GM13976 (cell line): ENCODE data around the gene ATG4D.
"Not testable (repeated sequence)": the region's sequence is repeated elsewhere in the genome, so short reads cannot be mapped to it uniquely, and the experiment has no call there.

Source experiments
- DNase-seq: peaks from one replicate; pipeline ENCODE4 v3.0.0; 2012; ENCODE audit warnings: low spot score
- in situ Hi-C: fragments of 300-500 bp; cut with MboI; formaldehyde crosslinking; loops from one replicate; pipeline ENCODE4 v1.12.0; 2022; ENCODE audit warnings: low sequenced_read_pairs, mixed read lengths, inconsistent platforms; ENCODE audit not compliant: unreplicated experiment
- TF ChIP-seq, protein P1 (sequence below): IDR thresholded peaks from 2 replicates; pipeline ENCODE4 v1.5.1; 2012; ENCODE audit warnings: borderline replicate concordance, mild to moderate bottlenecking; ENCODE audit not compliant: insufficient read depth; ENCODE audit errors: extremely low read depth, missing control alignments, control extremely low read depth

Gene ATG4D

DNA sequence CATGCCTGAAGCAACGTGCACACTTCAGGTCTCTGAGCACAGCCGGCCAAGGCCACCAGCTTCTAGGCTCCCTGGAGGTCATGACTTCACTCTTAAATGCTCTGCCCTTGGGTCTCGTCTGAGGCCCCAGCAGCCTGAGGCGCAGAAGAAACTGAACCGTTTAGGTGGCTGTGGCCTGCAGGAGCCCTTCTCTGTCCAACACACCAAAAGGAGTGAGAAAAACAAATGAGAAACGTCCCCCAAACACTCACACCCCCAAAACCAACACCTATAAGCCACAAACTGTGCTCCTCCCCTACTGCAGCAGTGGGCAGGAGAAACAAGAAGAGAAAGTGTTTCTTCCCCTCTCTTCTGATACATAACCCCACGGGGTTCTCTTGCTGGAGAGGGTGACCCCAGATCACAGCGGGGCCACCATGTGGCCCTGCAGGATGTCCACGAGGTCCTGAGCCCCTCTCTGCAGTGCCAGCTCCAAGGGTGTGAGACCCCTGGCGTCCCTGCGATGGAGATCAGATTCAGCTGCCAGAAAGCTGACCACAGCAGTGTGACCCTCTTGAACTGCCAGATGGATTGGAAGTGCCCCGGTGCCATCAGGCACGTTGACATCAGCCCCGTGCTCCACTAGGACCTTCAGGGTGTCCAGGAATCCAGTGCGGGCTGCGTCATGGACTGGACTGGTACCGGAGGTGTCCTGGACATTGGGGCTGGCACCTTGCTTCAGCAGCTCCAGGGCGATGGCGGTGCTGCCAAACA is 23.1 kb downstream of the ATG4D start:
- TF ChIP-seq, protein P1, sequence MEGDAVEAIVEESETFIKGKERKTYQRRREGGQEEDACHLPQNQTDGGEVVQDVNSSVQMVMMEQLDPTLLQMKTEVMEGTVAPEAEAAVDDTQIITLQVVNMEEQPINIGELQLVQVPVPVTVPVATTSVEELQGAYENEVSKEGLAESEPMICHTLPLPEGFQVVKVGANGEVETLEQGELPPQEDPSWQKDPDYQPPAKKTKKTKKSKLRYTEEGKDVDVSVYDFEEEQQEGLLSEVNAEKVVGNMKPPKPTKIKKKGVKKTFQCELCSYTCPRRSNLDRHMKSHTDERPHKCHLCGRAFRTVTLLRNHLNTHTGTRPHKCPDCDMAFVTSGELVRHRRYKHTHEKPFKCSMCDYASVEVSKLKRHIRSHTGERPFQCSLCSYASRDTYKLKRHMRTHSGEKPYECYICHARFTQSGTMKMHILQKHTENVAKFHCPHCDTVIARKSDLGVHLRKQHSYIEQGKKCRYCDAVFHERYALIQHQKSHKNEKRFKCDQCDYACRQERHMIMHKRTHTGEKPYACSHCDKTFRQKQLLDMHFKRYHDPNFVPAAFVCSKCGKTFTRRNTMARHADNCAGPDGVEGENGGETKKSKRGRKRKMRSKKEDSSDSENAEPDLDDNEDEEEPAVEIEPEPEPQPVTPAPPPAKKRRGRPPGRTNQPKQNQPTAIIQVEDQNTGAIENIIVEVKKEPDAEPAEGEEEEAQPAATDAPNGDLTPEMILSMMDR = no peak
- DNase-seq = peak; percentile 73
- in situ Hi-C loops = no loop called here

DNA sequence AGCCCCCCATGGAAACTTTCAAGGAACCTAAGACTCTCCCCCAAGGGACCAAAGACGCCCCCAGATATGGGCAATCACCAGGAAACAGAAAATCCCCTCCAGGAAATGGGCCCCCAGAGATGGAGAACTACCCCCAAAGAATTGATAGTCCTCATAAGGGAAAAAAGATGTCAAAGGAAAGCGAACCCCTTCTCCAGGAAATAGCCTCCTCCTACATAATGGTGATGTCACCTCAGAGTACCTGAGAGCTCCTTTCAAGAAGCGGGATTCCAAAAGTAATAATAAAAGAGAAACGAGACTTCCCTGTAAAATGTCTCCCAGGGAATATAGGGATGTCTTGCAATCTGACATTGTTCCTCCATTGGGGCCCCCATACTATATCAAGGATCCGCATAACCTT is 24.0 kb downstream of the ATG4D start:
- TF ChIP-seq, protein P1 = no peak
- no peak for DNase-seq
- in situ Hi-C loops = no loop called here

DNA sequence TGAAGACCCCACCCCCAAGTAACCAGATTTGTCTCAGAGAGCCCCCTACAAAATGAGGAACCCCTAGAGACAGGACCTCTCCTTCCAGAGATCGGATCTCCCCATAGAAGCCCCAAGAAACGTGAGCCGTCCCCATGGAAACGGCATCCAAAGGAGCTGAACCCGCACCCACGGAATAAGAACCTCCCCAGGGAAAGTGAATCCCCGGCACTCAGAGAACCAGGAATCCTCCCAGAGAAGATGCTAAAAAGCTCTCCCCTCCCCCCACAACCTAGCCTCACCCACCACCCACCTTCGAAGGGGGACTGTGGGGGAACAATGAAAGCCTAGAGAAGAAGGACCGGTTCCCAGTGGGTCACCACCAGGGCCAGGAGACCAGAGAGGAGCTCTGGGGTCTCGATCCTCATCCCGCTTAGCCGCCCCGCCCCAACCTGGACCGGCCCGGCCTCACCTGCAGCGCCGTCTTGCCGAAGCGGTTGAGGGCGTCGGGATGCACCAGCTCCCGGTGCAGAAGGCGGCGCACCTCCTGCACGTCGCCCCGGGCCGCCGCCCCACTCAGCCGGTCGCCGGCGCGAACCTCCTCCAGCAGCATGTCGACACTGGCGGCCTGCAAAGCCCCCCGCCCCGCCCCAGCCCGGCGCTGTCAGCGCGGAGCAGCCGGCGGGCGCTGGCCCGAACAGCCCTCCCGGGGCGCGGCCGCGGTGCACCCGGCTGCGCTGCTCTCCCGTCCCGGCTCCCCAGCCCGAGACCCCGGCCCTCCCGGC is 24.5 kb downstream of the ATG4D start:
- TF ChIP-seq, protein P1 = no peak
- in situ Hi-C loops = no loop called here
- DNase-seq = no peak

DNA sequence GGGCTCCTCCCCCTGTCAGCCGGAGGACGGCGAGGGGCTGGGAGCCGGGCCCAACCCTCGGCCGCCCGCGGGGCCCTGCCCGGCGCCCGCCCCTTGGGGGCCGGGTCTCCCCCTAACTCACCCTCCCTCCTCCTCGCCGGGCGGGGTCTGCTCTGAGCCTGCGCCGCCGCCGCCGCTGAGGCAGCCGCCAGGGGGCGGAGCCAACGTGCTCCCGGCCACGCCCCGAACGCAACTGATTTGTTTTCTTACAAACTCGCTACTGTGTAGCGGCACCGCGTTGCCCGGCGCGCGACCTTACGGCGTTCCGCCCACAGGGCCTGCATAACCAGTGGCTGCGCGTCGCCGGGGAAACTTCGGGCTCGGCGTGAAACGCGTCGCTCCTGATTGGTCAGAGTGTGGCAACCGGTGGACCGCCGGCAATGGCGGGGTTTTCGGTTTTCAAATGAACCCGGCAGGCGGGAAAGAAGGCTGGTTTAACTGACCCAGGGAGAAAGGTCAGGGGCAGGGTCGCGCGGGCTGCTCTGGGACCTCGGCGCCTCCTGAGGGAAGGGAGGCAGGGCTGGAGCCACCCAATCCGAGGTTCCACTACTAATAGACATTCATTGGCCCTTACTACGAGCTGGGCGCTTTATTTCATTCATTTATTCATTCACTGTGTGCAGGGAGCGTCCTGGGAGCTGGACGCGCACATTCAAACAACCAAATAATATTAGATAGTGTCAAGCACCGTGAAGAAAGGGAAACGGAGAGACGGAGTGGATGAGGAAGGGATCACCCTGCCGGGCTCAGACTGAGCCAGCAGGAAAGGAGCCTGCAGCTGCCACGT is 25.3 kb downstream of the ATG4D start, which contains the start of gene CDKN2D:
CDKN2D (minus strand) TSS at position 154 of the 826 bp plus-strand sequence. CDS start 326 bp downstream, outside the sequence.
- in situ Hi-C loops = no loop called here
- TF ChIP-seq, protein P1 = no peak
- DNase-seq = peak; percentile 95

DNA sequence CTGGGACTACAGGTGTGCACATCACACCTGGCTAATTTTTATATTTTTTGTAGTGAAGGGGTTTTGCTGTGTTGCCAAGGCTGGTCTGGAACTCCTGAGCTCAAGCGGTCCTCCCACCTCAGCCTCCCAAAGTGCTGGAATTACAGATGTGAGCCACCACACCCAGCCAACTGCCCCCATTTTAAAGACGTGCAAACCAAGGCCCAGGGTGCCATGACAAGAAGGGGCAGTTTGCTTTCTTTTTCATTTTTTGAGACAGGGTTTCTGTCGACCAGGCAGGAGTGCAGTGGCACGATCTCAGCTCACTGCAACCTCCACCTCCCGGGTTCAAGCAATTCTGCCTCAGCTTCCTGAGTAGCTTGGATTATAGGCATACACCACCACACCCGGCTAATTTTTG is 30.1 kb downstream of the ATG4D start:
- DNase-seq, in situ Hi-C loops: not testable (repeated sequence)

DNA sequence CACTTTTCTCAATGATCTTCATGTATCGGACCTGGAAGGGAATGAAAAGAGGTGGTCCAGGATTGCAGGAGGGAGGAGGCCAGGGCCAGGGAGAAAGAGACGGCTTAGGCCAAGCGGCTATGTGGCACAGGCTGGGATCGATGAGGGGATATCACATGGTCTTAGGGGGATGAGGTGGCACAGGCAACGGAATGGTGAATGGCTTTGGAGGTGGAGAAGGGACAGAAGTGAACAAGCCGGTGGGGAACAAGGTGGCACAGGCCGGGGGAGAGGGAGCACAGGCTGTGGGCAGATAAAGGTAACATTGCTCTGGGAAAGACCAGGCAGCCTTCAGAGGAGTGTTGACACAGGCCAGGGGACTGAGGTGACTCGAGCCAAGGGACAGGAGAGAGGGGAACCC is 30.8 kb downstream of the ATG4D start:
- in situ Hi-C loops = no loop called here
- no peak for DNase-seq
- TF ChIP-seq, protein P1 = no peak
